ENCODE data around the gene JAM2.

GRCh38 chr21:25732091-25732760, 93.2 kb downstream of the JAM2 start:
- no peak for TF ChIP-seq CTCF (IDR thresholded peaks at IDR 0.05)
- TF ChIP-seq POLR2A (IDR thresholded peaks at IDR 0.05) = no peak
